ENCODE data around the gene HOMER2.

DNA sequence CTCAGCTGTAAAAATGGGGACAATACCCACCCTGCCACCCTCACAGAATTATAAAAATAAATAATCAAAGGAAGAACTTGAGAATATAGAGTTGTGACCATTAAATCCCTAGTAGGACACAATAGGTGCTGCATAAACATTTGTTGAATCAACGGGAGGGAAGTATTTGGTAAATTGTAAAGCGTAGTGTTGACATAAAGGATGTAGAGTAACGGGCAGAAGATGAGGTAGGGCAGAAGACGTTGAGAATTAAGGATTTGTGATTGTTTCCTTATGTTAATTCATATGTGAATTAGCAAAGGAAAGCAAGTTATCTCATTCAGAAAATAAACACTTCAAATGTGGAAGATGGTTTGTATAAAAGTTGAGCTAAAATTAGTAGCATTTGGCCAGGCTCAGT is 40.6 kb upstream of the HOMER2 start:
- TF ChIP-seq CTCF (IDR thresholded peaks at IDR 0.05; ENCODE audit: low read depth, low read length), result no peak
- TF ChIP-seq EZH2phosphoT487 (IDR thresholded peaks at IDR 0.05; ENCODE audit: low read depth), result no peak
